ENCODE data around the gene COQ10A. TPM values are rescaled to one million over a fixed set of nuclear protein-coding genes. Genes with fewer than 3 reads are reported as not detected.

The COQ10A gene
- total RNA-seq, 1 experiment from 2014 or later = 18.4 TPM

DNA sequence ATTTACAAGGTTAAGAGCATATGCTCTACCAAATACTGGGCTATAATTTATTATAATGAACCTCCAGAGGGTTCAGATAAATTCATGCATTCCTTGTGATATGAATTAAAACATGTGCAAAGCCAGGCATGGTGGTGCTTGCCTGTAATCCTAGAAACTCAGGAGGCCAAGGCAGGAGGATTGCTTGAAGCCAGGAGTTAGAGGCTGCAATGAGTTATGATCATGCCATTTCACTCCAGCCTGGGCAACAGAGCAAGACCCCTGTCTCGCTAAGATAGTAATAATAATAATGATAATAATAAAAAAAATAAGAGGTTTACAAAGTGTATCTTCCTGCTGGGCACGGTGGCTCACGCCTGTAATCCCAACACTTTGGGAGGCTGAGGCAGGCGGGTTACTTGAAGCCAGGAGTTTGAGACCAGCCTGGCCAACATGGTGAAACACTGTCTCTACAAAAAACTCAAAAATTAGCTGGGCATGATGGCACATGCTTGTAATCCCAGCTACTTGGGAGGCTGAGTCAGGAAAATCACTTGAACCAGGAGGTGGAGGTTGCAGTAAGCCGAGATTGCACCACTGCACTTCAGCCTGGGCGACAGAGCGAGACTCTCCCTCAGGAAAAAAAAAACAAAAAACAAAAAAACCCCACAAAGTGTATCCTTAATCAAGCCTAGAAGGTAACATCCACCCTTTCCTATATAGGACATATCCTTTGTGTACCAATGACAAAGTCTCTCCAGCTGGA is 40.7 kb downstream of the COQ10A start:
- Histone ChIP-seq H3K4me1 (no peaks in the 10 kb centered on the region), H3K27me3 (replicated peaks; ENCODE audit: control insufficient read depth, insufficient read depth, low read length) (no peaks in the 10 kb centered on the region), H3K9me3 (no peaks in the 10 kb centered on the region), H3K4me3 (ENCODE audit: low read depth, low read length) (no peak overlapping the region), H3K36me3 (ENCODE audit: control insufficient read depth, insufficient read depth, low read length) (peaks cover 2% of the 10 kb centered on the region; the same call in 1 of the 2 replicates)
- DNase-seq = no peak
- intact Hi-C loops (cut with micrococcal nuclease; ENCODE audit: unreplicated experiment) = no loop called here
- Mint-ChIP-seq H3K27ac (ENCODE audit: unreplicated experiment) (no peak overlapping the region), H3K4me1 (ENCODE audit: low read depth, unreplicated experiment) (no peaks in the 10 kb centered on the region), H3K4me3 (ENCODE audit: unreplicated experiment) (no peak overlapping the region), H3K9me3 (ENCODE audit: unreplicated experiment) (no peaks in the 10 kb centered on the region), H3K36me3 (ENCODE audit: insufficient read depth, unreplicated experiment) (peaks cover 38% of the 10 kb centered on the region), H3K27me3 (ENCODE audit: insufficient read depth, unreplicated experiment) (no peaks in the 10 kb centered on the region)
- ChIA-PET POLR2A (no interaction called here), CTCF (no interaction called here)
- TF ChIP-seq, protein P1, sequence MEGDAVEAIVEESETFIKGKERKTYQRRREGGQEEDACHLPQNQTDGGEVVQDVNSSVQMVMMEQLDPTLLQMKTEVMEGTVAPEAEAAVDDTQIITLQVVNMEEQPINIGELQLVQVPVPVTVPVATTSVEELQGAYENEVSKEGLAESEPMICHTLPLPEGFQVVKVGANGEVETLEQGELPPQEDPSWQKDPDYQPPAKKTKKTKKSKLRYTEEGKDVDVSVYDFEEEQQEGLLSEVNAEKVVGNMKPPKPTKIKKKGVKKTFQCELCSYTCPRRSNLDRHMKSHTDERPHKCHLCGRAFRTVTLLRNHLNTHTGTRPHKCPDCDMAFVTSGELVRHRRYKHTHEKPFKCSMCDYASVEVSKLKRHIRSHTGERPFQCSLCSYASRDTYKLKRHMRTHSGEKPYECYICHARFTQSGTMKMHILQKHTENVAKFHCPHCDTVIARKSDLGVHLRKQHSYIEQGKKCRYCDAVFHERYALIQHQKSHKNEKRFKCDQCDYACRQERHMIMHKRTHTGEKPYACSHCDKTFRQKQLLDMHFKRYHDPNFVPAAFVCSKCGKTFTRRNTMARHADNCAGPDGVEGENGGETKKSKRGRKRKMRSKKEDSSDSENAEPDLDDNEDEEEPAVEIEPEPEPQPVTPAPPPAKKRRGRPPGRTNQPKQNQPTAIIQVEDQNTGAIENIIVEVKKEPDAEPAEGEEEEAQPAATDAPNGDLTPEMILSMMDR (IDR thresholded peaks at IDR 0.05; ENCODE audit: insufficient read depth in 1 of 2, low read depth in 1 of 2, low read length in 1 of 2, severe bottlenecking in 1 of 2, unreplicated experiment in 1 of 2) = no peak
- no TSS peak for BruUV-seq (replicated peaks)

GRCh38 chr12:56308714-56309113 is 42.0 kb downstream of the COQ10A start:
- Histone ChIP-seq H3K27me3 (replicated peaks; ENCODE audit: control insufficient read depth, insufficient read depth, low read length) (no peaks in the 10 kb centered on the region), H3K4me3 (ENCODE audit: low read depth, low read length) (no peak overlapping the region), H3K36me3 (ENCODE audit: control insufficient read depth, insufficient read depth, low read length) (peaks cover 2% of the 10 kb centered on the region; the same call in 1 of the 2 replicates), H3K9me3 (no peaks in the 10 kb centered on the region), H3K4me1 (no peaks in the 10 kb centered on the region)
- Mint-ChIP-seq H3K4me1 (ENCODE audit: low read depth, unreplicated experiment) (no peaks in the 10 kb centered on the region), H3K4me3 (ENCODE audit: unreplicated experiment) (no peak overlapping the region), H3K36me3 (ENCODE audit: insufficient read depth, unreplicated experiment) (peaks cover 51% of the 10 kb centered on the region), H3K27me3 (ENCODE audit: insufficient read depth, unreplicated experiment) (no peaks in the 10 kb centered on the region), H3K9me3 (ENCODE audit: unreplicated experiment) (no peaks in the 10 kb centered on the region), H3K27ac (ENCODE audit: unreplicated experiment) (no peak overlapping the region)
- intact Hi-C loops (cut with micrococcal nuclease; ENCODE audit: unreplicated experiment) = no loop called here
- POLR2A ChIA-PET = interaction anchor here (0.6 kb wide), 1 partner anchor 212 kb away, joined by 3 read pairs; no protein-coding TSS in a partner anchor
- TF ChIP-seq, protein P1 (IDR thresholded peaks at IDR 0.05; ENCODE audit: insufficient read depth in 1 of 2, low read depth in 1 of 2, low read length in 1 of 2, severe bottlenecking in 1 of 2, unreplicated experiment in 1 of 2) = no peak
- DNase-seq = no peak
- CTCF ChIA-PET = interaction anchor here (1.0 kb wide), 1 partner anchor 190 kb away, joined by 5 read pairs; no protein-coding TSS in a partner anchor
- no TSS peak for BruUV-seq (replicated peaks)

- H3K36me3 ChIP-seq (ENCODE audit: control insufficient read depth, insufficient read depth, low read length) = peaks cover 2% of the 10 kb centered on the region; the same call in 1 of the 2 replicates
- no peaks in the 10 kb centered on the region for H3K27me3 Mint-ChIP-seq (ENCODE audit: insufficient read depth, unreplicated experiment)
- H3K4me3 ChIP-seq (ENCODE audit: low read depth, low read length) = no peak overlapping the region
- intact Hi-C loops (cut with micrococcal nuclease; ENCODE audit: unreplicated experiment) = no loop called here
- ChIA-PET POLR2A (no interaction called here), CTCF (interaction anchor here (0.7 to 1.0 kb wide), 2 partner anchors 121 to 153 kb away, joined by 3 read pairs; partner anchors contain the start of gene SMARCC2)
- peaks cover 4% of the 10 kb centered on the region; the same call in 1 of the 2 replicates for H3K4me1 ChIP-seq
- no peaks in the 10 kb centered on the region for H3K27me3 ChIP-seq (replicated peaks; ENCODE audit: control insufficient read depth, insufficient read depth, low read length)
- TF ChIP-seq, protein P1 (IDR thresholded peaks at IDR 0.05; ENCODE audit: insufficient read depth in 1 of 2, low read depth in 1 of 2, low read length in 1 of 2, severe bottlenecking in 1 of 2, unreplicated experiment in 1 of 2) = no peak
- no TSS peak for BruUV-seq (replicated peaks)
- no peak for DNase-seq
- no peaks in the 10 kb centered on the region for H3K9me3 Mint-ChIP-seq (ENCODE audit: unreplicated experiment)
- H3K27ac Mint-ChIP-seq (ENCODE audit: unreplicated experiment) = no peak overlapping the region
- no peaks in the 10 kb centered on the region for H3K4me1 Mint-ChIP-seq (ENCODE audit: low read depth, unreplicated experiment)
- H3K4me3 Mint-ChIP-seq (ENCODE audit: unreplicated experiment) = no peak overlapping the region
- no peaks in the 10 kb centered on the region for H3K9me3 ChIP-seq
- peaks cover 60% of the 10 kb centered on the region for H3K36me3 Mint-ChIP-seq (ENCODE audit: insufficient read depth, unreplicated experiment)
Observed at GRCh38 chr12:56311003-56311402, 44.3 kb downstream of the COQ10A start.
